ENCODE data around the gene EFHD2.

Gene EFHD2

GRCh38 chr1:15429701-15430149, 20.0 kb downstream of the EFHD2 start:
- H3K4me3 ChIP-seq (ENCODE audit: low read length): no peak overlapping the region
- H3K27me3 ChIP-seq (ENCODE audit: low read depth, low read length): no peaks in the 10 kb centered on the region
- no peak overlapping the region for H2AFZ ChIP-seq (ENCODE audit: low read depth, low read length)
- H4K20me1 ChIP-seq (ENCODE audit: insufficient read depth, low read length): no peaks in the 10 kb centered on the region
- H3K79me2 ChIP-seq (ENCODE audit: low read length): no peaks in the 10 kb centered on the region
- H3K9me3 ChIP-seq (ENCODE audit: insufficient read depth, low read length): no peaks in the 10 kb centered on the region
- no peaks in the 10 kb centered on the region for H3K36me3 ChIP-seq (replicated peaks; ENCODE audit: low read depth, low read length)
- no peak overlapping the region for H3K4me2 ChIP-seq (ENCODE audit: low read length)
- H3K4me1 ChIP-seq (ENCODE audit: low read length): peaks cover 4% of the 10 kb centered on the region; the same call in 1 of the 2 replicates
- no peak overlapping the region for H3K9ac ChIP-seq (ENCODE audit: low read length)
- TF ChIP-seq EZH2phosphoT487 (IDR thresholded peaks at IDR 0.05; ENCODE audit: low read depth): no peak
- no peak for TF ChIP-seq CTCF (IDR thresholded peaks at IDR 0.05; ENCODE audit: low read depth, low read length)
- H3K27ac ChIP-seq (ENCODE audit: low read length): no peak overlapping the region

GRCh38 chr1:15430787-15431570, 21.3 kb downstream of the EFHD2 start:
- no peaks in the 10 kb centered on the region for H3K36me3 ChIP-seq (replicated peaks; ENCODE audit: low read depth, low read length)
- H3K4me3 ChIP-seq (ENCODE audit: low read length): no peak overlapping the region
- no peak overlapping the region for H3K27ac ChIP-seq (ENCODE audit: low read length)

GRCh38 chr1:15431571-15431948, 21.9 kb downstream of the EFHD2 start:
- H4K20me1 ChIP-seq (ENCODE audit: insufficient read depth, low read length): no peaks in the 10 kb centered on the region
- no peak overlapping the region for H2AFZ ChIP-seq (ENCODE audit: low read depth, low read length)
- H3K4me3 ChIP-seq (ENCODE audit: low read length): no peak overlapping the region
- H3K36me3 ChIP-seq (replicated peaks; ENCODE audit: low read depth, low read length): no peaks in the 10 kb centered on the region
- H3K27me3 ChIP-seq (ENCODE audit: low read depth, low read length): no peaks in the 10 kb centered on the region
- H3K4me2 ChIP-seq (ENCODE audit: low read length): no peak overlapping the region
- TF ChIP-seq CTCF (IDR thresholded peaks at IDR 0.05; ENCODE audit: low read depth, low read length) (no peak), EZH2phosphoT487 (IDR thresholded peaks at IDR 0.05; ENCODE audit: low read depth) (no peak)
- H3K27ac ChIP-seq (ENCODE audit: low read length): no peak overlapping the region
- H3K79me2 ChIP-seq (ENCODE audit: low read length): no peaks in the 10 kb centered on the region
- no peaks in the 10 kb centered on the region for H3K9me3 ChIP-seq (ENCODE audit: insufficient read depth, low read length)
- H3K4me1 ChIP-seq (ENCODE audit: low read length): peaks cover 4% of the 10 kb centered on the region; the same call in 1 of the 2 replicates
- H3K9ac ChIP-seq (ENCODE audit: low read length): no peak overlapping the region

More at GRCh38 chr1:15430787-15431570, 21.3 kb downstream of the EFHD2 start:
- Histone ChIP-seq H3K79me2 (ENCODE audit: low read length) (no peaks in the 10 kb centered on the region), H3K4me2 (ENCODE audit: low read length) (no peak overlapping the region), H3K9me3 (ENCODE audit: insufficient read depth, low read length) (no peaks in the 10 kb centered on the region), H4K20me1 (ENCODE audit: insufficient read depth, low read length) (no peaks in the 10 kb centered on the region), H3K9ac (ENCODE audit: low read length) (no peak overlapping the region), H3K27me3 (ENCODE audit: low read depth, low read length) (no peaks in the 10 kb centered on the region), H2AFZ (ENCODE audit: low read depth, low read length) (no peak overlapping the region), H3K4me1 (ENCODE audit: low read length) (peaks cover 4% of the 10 kb centered on the region; the same call in 1 of the 2 replicates)
- TF ChIP-seq EZH2phosphoT487 (IDR thresholded peaks at IDR 0.05; ENCODE audit: low read depth) (no peak), CTCF (IDR thresholded peaks at IDR 0.05; ENCODE audit: low read depth, low read length) (peak; percentile 84)

- H3K9ac ChIP-seq (ENCODE audit: low read length): no peak overlapping the region
- TF ChIP-seq EZH2phosphoT487 (IDR thresholded peaks at IDR 0.05; ENCODE audit: low read depth) (no peak), CTCF (IDR thresholded peaks at IDR 0.05; ENCODE audit: low read depth, low read length) (no peak)
These were observed 22.6 kb downstream of the EFHD2 start for GRCh38 chr1:15432324-15432723.

More at GRCh38 chr1:15432324-15432723, 22.6 kb downstream of the EFHD2 start:
- Histone ChIP-seq H4K20me1 (ENCODE audit: insufficient read depth, low read length) (no peaks in the 10 kb centered on the region), H3K9me3 (ENCODE audit: insufficient read depth, low read length) (no peaks in the 10 kb centered on the region), H3K79me2 (ENCODE audit: low read length) (no peaks in the 10 kb centered on the region), H3K27me3 (ENCODE audit: low read depth, low read length) (no peaks in the 10 kb centered on the region), H3K4me1 (ENCODE audit: low read length) (peaks cover 4% of the 10 kb centered on the region; the same call in 1 of the 2 replicates), H3K36me3 (replicated peaks; ENCODE audit: low read depth, low read length) (no peaks in the 10 kb centered on the region), H3K27ac (ENCODE audit: low read length) (no peak overlapping the region), H2AFZ (ENCODE audit: low read depth, low read length) (no peak overlapping the region), H3K4me2 (ENCODE audit: low read length) (no peak overlapping the region), H3K4me3 (ENCODE audit: low read length) (no peak overlapping the region)

Measured in OCI-LY3 (cell line).